HG03060 (cell line): Measurements from ENCODE around the gene SLC2A6.

Experiments
- ATAC-seq: cut with Tn5 transposase; IDR thresholded peaks from one replicate; pipeline ENCODE4 v1.9.1; 2021; ENCODE audit warnings: low read depth, moderate number of reproducible peaks; ENCODE audit not compliant: unreplicated experiment

Gene SLC2A6

GRCh38 chr9:133483611-133484010 is 4.7 kb upstream of the SLC2A6 start:
- no peak for ATAC-seq

- peak; percentile 16 for ATAC-seq
These were observed 678 bp downstream of the SLC2A6 start for GRCh38 chr9:133477992-133478850.

GRCh38 chr9:133477461-133477860 is 1.4 kb downstream of the SLC2A6 start:
- no peak for ATAC-seq

GRCh38 chr9:133476941-133477340 is 2.0 kb downstream of the SLC2A6 start:
- ATAC-seq: no peak

GRCh38 chr9:133476036-133476931 is 2.6 kb downstream of the SLC2A6 start:
- no peak for ATAC-seq

- no peak for ATAC-seq
These were observed 3.4 kb downstream of the SLC2A6 start for GRCh38 chr9:133475292-133476012.

GRCh38 chr9:133474853-133475252 is 4.0 kb downstream of the SLC2A6 start:
- no peak for ATAC-seq

GRCh38 chr9:133474215-133474614 is 4.7 kb downstream of the SLC2A6 start:
- no peak for ATAC-seq

- ATAC-seq: no peak
These were observed 5.2 kb downstream of the SLC2A6 start for GRCh38 chr9:133473743-133474142.

- no peak for ATAC-seq
These were observed 6.0 kb downstream of the SLC2A6 start for GRCh38 chr9:133472753-133473378.

GRCh38 chr9:133472277-133472645 is 6.6 kb downstream of the SLC2A6 start:
- ATAC-seq: no peak

GRCh38 chr9:133471551-133472276 is 7.2 kb downstream of the SLC2A6 start:
- no peak for ATAC-seq

GRCh38 chr9:133470988-133471387 is 7.9 kb downstream of the SLC2A6 start:
- ATAC-seq: no peak

- no peak for ATAC-seq
These were observed 8.4 kb downstream of the SLC2A6 start for GRCh38 chr9:133470427-133470924.

GRCh38 chr9:133468777-133469421 is 10.0 kb downstream of the SLC2A6 start:
- no peak for ATAC-seq

GRCh38 chr9:133468374-133468773 is 10.5 kb downstream of the SLC2A6 start:
- ATAC-seq: no peak

- ATAC-seq: no peak
These were observed 11.8 kb downstream of the SLC2A6 start for GRCh38 chr9:133467101-133467500.

GRCh38 chr9:133465984-133466383 is 12.9 kb downstream of the SLC2A6 start:
- no peak for ATAC-seq

GRCh38 chr9:133464638-133465037 is 14.3 kb downstream of the SLC2A6 start:
- ATAC-seq: no peak
